SK-N-SH (cell line): ENCODE measurements around the gene CPLX3. TPM values are rescaled to one million over a fixed set of nuclear protein-coding genes. Genes with fewer than 3 reads are reported as not detected.

Experiments used
- CTCF ChIA-PET: fragments of 300-600, 350-600 bp; formaldehyde crosslinking; extraction: SDS; loops from one replicate; lab custom pipeline; 2021; lab: Yijun Ruan, JAX
- POLR2A ChIA-PET: fragments of 350-600 bp; sonication (Branson Sonifier 250); formaldehyde crosslinking; extraction: SDS; loops from one replicate; lab custom pipeline; 2020; ENCODE audit warnings: antibody characterized with exemption, inconsistent platforms; lab: Yijun Ruan, JAX
- DNase-seq: peaks from one replicate; pipeline ENCODE4 v3.0.0; 2012
- H2AFZ ChIP-seq: fragments of 200-600 bp; sonication (generic); 2 replicates; pipeline ENCODE4 v1.8.1; 2016; ENCODE audit warnings: antibody characterized with exemption, mild to moderate bottlenecking, low read depth
- H3F3A ChIP-seq: fragments of 200-600 bp; sonication (generic); replicated peaks from 2 replicates; pipeline ENCODE3; 2016; ENCODE audit warnings: antibody characterized with exemption, mild to moderate bottlenecking; ENCODE audit not compliant: insufficient read depth
- H3K27ac ChIP-seq, 2 experiments: fragments of 200-500 bp in 1 of 2; fragments of 200-600 bp in 1 of 2; sonication (Bioruptor generic) in 1 of 2; sonication (generic), shearing (Covaris generic) in 1 of 2; 2 replicates each; pipeline versions ENCODE4 v1.5.1 to v1.6.1; 2014 to 2016; ENCODE audit warnings: low read depth in 2 of 2, inconsistent platforms in 1 of 2, low read length in 1 of 2, mild to moderate bottlenecking in 1 of 2, mixed read lengths in 1 of 2
- H3K27me3 ChIP-seq: fragments of 200-600 bp; sonication (generic), shearing (Covaris generic); 2 replicates; pipeline ENCODE4 v1.6.1; 2016; ENCODE audit warnings: mixed run types; ENCODE audit not compliant: insufficient read depth
- H3K36me3 ChIP-seq, 2 experiments: fragments of 200-500 bp in 1 of 2; fragments of 200-600 bp in 1 of 2; sonication (Bioruptor generic) in 1 of 2; sonication (generic) in 1 of 2; replicated peaks in 1 of 2; 2 replicates each; pipeline versions ENCODE3 to v1.5.1; 2014 to 2016; ENCODE audit warnings: low read length in 1 of 2, mild to moderate bottlenecking in 1 of 2; ENCODE audit not compliant: insufficient read depth in 2 of 2, control insufficient read depth in 1 of 2
- H3K4me1 ChIP-seq, 2 experiments: fragments of 200-500 bp in 1 of 2; fragments of 200-600 bp in 1 of 2; sonication (Bioruptor generic) in 1 of 2; sonication (generic), shearing (Covaris generic) in 1 of 2; 2 replicates each; pipeline versions ENCODE4 v1.5.1 to v1.6.1; 2014 to 2016; ENCODE audit warnings: low read depth in 1 of 2, low read length in 1 of 2, mixed run types in 1 of 2; ENCODE audit not compliant: insufficient read depth in 2 of 2, control insufficient read depth in 1 of 2
- H3K4me2 ChIP-seq: fragments of 200-600 bp; sonication (generic), shearing (Covaris generic); 2 replicates; pipeline ENCODE4 v1.6.1; 2017; ENCODE audit warnings: mixed run types
- H3K4me3 ChIP-seq, 2 experiments: fragments of 200-500 bp in 1 of 2; fragments of 200-600 bp in 1 of 2; sonication (Bioruptor generic) in 1 of 2; sonication (generic), shearing (Covaris generic) in 1 of 2; 2 replicates each; pipeline versions ENCODE4 v1.5.1 to v1.8.1; 2014 to 2016; ENCODE audit warnings: low read depth in 2 of 2, inconsistent platforms in 1 of 2, low read length in 1 of 2, mild to moderate bottlenecking in 1 of 2, mixed read lengths in 1 of 2, moderate library complexity in 1 of 2
- H3K79me2 ChIP-seq: fragments of 200-600 bp; sonication (generic); 2 replicates; pipeline ENCODE4 v1.8.1; 2017; ENCODE audit warnings: mild to moderate bottlenecking; ENCODE audit not compliant: insufficient read depth
- H3K9ac ChIP-seq: fragments of 200-600 bp; sonication (generic); 2 replicates; pipeline ENCODE4 v1.6.1; 2017; ENCODE audit warnings: mixed run types
- H3K9me2 ChIP-seq: fragments of 200-600 bp; sonication (generic); 2 replicates; pipeline ENCODE4 v1.6.1; 2017; ENCODE audit warnings: mixed run types
- H3K9me3 ChIP-seq: fragments of 200-600 bp; sonication (generic); 2 replicates; pipeline ENCODE4 v1.6.1; 2017; ENCODE audit warnings: mixed run types, mild to moderate bottlenecking, moderate library complexity
- H4K20me1 ChIP-seq: fragments of 200-600 bp; sonication (generic); 2 replicates; pipeline ENCODE4 v1.6.1; 2017; ENCODE audit warnings: mild to moderate bottlenecking, mixed run types; ENCODE audit not compliant: insufficient read depth
- CHD2 ChIP-seq: fragments of 150-350 bp; IDR thresholded peaks from 2 replicates; pipeline ENCODE4 v1.6.1; 2018; ENCODE audit warnings: low read length; ENCODE audit not compliant: partially characterized antibody
- ELF1 ChIP-seq: IDR thresholded peaks from 2 replicates; pipeline ENCODE4 v1.4.0; 2012
- IRF3 ChIP-seq: fragments of 150-350 bp; IDR thresholded peaks from 2 replicates; pipeline ENCODE4 v1.6.1; 2016; ENCODE audit warnings: mild to moderate bottlenecking, low read depth, low read length
- MEF2A ChIP-seq: IDR thresholded peaks from 2 replicates; pipeline ENCODE4 v1.4.0; 2012; ENCODE audit warnings: low read depth, borderline replicate concordance
- MXI1 ChIP-seq: IDR thresholded peaks from 2 replicates; pipeline ENCODE4 v1.6.1; 2012; ENCODE audit warnings: mild to moderate bottlenecking, low read depth, low read length, improper control_type of control experiment
- RCOR1 ChIP-seq: fragments of 150-350 bp; IDR thresholded peaks from 2 replicates; pipeline ENCODE4 v1.6.1; 2017; ENCODE audit warnings: antibody characterized with exemption, low read length
- SIN3A ChIP-seq: IDR thresholded peaks from 2 replicates; pipeline ENCODE4 v1.6.1; 2012; ENCODE audit warnings: low read depth, mild to moderate bottlenecking, low read length, moderate library complexity, borderline replicate concordance
- SMC3 ChIP-seq: IDR thresholded peaks from 2 replicates; pipeline ENCODE4 v1.6.1; 2012; ENCODE audit warnings: low read depth, low read length, improper control_type of control experiment
- TEAD4 ChIP-seq: IDR thresholded peaks from 2 replicates; pipeline ENCODE4 v1.4.0; 2012; ENCODE audit warnings: mild to moderate bottlenecking, borderline replicate concordance; ENCODE audit not compliant: insufficient read depth
- WGBS: methylation state at CpG from one replicate; pipeline ENCODE4 v1.1.6; 2017; ENCODE audit warnings: low lambda C conversion rate; 5-methylcytosine and 5-hydroxymethylcytosine counted together
- polyA plus RNA-seq, 3 experiments: library from polyadenylated mRNA; depleted of rRNA; stranded (reverse); fragments of >200 nt; gene quantifications; 2 replicates each; pipeline ENCODE4 v1.2.3, GENCODE V29; 2012
- TF ChIP-seq, protein P1 (sequence below): IDR thresholded peaks from 2 replicates; pipeline ENCODE4 v1.6.1; 2012; ENCODE audit warnings: mild to moderate bottlenecking, low read depth, low read length, moderate library complexity
- TF ChIP-seq, protein P2 (sequence below): IDR thresholded peaks from 2 replicates; pipeline ENCODE4 v1.4.0; 2012; ENCODE audit warnings: low read depth, borderline replicate concordance

CPLX3 gene, protein sequence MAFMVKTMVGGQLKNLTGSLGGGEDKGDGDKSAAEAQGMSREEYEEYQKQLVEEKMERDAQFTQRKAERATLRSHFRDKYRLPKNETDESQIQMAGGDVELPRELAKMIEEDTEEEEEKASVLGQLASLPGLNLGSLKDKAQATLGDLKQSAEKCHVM
- not detected in 2 replicates for polyA plus RNA-seq (2012; rRNA removed)
- not detected in 2 replicates for polyA plus RNA-seq (2012; cell fraction: cytosol; rRNA removed)
- polyA plus RNA-seq (2012; cell fraction: nucleus; rRNA removed), result 0.08 and 0.23 TPM in 2 replicates

DNA sequence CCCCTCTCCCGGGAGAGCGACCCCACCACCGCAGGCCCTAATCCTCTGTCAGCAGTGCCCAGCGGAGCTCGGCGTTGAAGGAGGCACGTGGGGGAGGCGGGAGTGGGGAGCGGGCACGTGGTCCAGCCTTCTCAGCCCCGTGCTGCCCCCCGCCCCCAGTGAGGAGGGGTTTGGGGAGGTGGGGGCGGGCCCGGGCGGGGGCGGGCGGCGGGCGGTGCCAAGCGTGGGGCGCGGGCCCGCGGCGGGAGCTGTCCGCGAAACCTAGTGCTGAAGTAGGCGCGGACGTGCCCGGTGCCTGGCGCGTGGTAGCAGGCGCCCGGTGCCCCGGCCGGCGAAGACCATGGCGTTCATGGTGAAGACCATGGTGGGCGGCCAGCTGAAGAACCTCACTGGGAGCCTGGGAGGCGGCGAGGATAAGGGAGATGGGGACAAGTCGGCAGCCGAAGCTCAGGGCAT, at the start of gene CPLX3:
TSS of gene CPLX3 (plus strand) at position 264 of the 456 bp plus-strand sequence. CDS start at position 341, 77 bp downstream.
- H3K4me2 ChIP-seq, result no peak within 1 kb of the TSS
- no peaks in the 10 kb centered on the region for H3K9me2 ChIP-seq
- H3K4me3 ChIP-seq, result no peak within 1 kb of the TSS
- H3K9ac ChIP-seq, result no peak within 1 kb of the TSS
- H3K36me3 ChIP-seq, result no peaks in the 10 kb centered on the region
- no peak within 1 kb of the TSS for H2AFZ ChIP-seq
- no peaks in the 10 kb centered on the region for H3F3A ChIP-seq
- TF ChIP-seq, protein P1, sequence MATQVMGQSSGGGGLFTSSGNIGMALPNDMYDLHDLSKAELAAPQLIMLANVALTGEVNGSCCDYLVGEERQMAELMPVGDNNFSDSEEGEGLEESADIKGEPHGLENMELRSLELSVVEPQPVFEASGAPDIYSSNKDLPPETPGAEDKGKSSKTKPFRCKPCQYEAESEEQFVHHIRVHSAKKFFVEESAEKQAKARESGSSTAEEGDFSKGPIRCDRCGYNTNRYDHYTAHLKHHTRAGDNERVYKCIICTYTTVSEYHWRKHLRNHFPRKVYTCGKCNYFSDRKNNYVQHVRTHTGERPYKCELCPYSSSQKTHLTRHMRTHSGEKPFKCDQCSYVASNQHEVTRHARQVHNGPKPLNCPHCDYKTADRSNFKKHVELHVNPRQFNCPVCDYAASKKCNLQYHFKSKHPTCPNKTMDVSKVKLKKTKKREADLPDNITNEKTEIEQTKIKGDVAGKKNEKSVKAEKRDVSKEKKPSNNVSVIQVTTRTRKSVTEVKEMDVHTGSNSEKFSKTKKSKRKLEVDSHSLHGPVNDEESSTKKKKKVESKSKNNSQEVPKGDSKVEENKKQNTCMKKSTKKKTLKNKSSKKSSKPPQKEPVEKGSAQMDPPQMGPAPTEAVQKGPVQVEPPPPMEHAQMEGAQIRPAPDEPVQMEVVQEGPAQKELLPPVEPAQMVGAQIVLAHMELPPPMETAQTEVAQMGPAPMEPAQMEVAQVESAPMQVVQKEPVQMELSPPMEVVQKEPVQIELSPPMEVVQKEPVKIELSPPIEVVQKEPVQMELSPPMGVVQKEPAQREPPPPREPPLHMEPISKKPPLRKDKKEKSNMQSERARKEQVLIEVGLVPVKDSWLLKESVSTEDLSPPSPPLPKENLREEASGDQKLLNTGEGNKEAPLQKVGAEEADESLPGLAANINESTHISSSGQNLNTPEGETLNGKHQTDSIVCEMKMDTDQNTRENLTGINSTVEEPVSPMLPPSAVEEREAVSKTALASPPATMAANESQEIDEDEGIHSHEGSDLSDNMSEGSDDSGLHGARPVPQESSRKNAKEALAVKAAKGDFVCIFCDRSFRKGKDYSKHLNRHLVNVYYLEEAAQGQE, result peak; percentile 93
- TF ChIP-seq RCOR1 (no peak), SIN3A (no peak)
- TF ChIP-seq, all 33 proteins: peak for 1
- DNase-seq, result peak; percentile 62
- Histone ChIP-seq H3K27me3 (peaks cover 24% of the 10 kb centered on the region; the same call in 1 of the 2 replicates), H4K20me1 (no peaks in the 10 kb centered on the region), H3K4me1 (peaks cover 0 to 20% of the 10 kb centered on the region in 2 experiments; a peak in 1 of 4 replicates), H3K79me2 (no peaks in the 10 kb centered on the region), H3K27ac (no peak within 1 kb of the TSS), H3K9me3 (no peaks in the 10 kb centered on the region)
- POLR2A ChIA-PET, result no interaction called here
- CTCF ChIA-PET, result interaction anchor here (1.2 to 10.2 kb wide), 8 partner anchors 9 to 191 kb away, joined by 3 to 82 read pairs (median 9); no protein-coding TSS in a partner anchor
- WGBS, result 25% methylated on average over 38 of the region's 44 CpGs

GRCh38 chr15:74776821-74777768, 49.3 kb upstream of the CPLX3 start:
- DNase-seq, result peak; percentile 54
- H3K27me3 ChIP-seq, result no peaks in the 10 kb centered on the region
- H3F3A ChIP-seq, result peaks cover 3% of the 10 kb centered on the region
- ChIA-PET POLR2A (interaction anchor here (0.5 to 1.2 kb wide), 4 partner anchors 128 to 220 kb away, joined by 3 to 4 read pairs (median 4); partner anchors contain the start of gene SCAMP5), CTCF (interaction anchor here (0.6 to 24.3 kb wide), 14 partner anchors 7 to 178 kb away, joined by 3 to 1109 read pairs (median 6); partner anchors contain the start of gene CLK3)
- no peaks in the 10 kb centered on the region for H4K20me1 ChIP-seq
- H3K4me3 ChIP-seq, result no peak overlapping the region
- no peak overlapping the region for H2AFZ ChIP-seq
- no peaks in the 10 kb centered on the region for H3K9me3 ChIP-seq
- peaks cover 3 to 20% of the 10 kb centered on the region in 2 experiments; a peak in 2 of 4 replicates for H3K4me1 ChIP-seq
- no peaks in the 10 kb centered on the region for H3K36me3 ChIP-seq
- no peak overlapping the region; a peak in 1 of 4 replicates for H3K27ac ChIP-seq
- no peak overlapping the region for H3K9ac ChIP-seq
- no peaks in the 10 kb centered on the region for H3K9me2 ChIP-seq
- no peaks in the 10 kb centered on the region for H3K79me2 ChIP-seq
- 68% methylated on average over 13 of the region's 13 CpGs for WGBS
- no peak overlapping the region for H3K4me2 ChIP-seq
- TF ChIP-seq ELF1, result no peak
- TF ChIP-seq, protein P2, sequence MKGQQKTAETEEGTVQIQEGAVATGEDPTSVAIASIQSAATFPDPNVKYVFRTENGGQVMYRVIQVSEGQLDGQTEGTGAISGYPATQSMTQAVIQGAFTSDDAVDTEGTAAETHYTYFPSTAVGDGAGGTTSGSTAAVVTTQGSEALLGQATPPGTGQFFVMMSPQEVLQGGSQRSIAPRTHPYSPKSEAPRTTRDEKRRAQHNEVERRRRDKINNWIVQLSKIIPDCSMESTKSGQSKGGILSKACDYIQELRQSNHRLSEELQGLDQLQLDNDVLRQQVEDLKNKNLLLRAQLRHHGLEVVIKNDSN, result no peak
- TF ChIP-seq SIN3A, result no peak
- TF ChIP-seq MEF2A, result no peak
- no peak for TF ChIP-seq TEAD4
- no peak for TF ChIP-seq IRF3
- TF ChIP-seq, protein P1, result no peak
- TF ChIP-seq SMC3, result no peak
- TF ChIP-seq MXI1, result no peak
- no peak for TF ChIP-seq CHD2
